ENCODE measurements around the gene PDE6B.

DNA sequence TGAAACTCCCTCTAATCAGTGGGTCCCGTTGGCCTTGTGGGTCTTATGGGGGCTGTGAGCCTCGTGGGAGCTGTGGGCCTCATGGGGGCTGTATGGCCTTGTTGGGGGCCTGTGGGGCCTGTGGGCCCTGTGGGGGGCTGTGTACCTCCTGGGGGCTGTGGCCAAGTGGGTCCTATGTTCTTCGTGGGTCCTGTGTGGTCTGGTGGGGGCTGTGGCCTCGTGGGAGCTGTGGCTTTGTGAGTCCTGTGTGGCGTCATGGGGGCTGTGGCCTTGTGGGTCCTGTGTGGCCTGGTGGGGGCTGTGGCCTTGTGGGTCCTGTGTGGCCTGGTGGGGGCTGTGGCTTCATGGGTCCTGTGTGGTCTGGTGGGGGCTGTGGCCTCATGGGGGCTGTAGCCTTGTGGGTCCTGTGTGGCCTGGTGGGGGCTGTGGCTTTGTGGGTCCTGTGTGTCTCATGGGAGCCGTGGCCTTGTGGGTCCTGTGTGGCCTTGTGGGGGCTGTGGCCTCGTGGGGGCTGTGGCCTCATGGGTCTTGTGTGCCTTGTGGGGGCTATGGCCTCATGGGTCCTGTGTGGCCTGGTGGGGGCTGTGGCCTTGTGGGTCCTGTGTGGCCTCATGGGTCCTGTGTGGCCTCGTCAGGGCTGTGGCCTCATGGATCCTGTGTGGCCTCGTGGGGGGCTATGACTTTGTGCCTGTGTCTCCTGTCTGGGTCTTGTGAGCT, 87.7 kb downstream of the PDE6B start:
- TF ChIP-seq, protein P1, sequence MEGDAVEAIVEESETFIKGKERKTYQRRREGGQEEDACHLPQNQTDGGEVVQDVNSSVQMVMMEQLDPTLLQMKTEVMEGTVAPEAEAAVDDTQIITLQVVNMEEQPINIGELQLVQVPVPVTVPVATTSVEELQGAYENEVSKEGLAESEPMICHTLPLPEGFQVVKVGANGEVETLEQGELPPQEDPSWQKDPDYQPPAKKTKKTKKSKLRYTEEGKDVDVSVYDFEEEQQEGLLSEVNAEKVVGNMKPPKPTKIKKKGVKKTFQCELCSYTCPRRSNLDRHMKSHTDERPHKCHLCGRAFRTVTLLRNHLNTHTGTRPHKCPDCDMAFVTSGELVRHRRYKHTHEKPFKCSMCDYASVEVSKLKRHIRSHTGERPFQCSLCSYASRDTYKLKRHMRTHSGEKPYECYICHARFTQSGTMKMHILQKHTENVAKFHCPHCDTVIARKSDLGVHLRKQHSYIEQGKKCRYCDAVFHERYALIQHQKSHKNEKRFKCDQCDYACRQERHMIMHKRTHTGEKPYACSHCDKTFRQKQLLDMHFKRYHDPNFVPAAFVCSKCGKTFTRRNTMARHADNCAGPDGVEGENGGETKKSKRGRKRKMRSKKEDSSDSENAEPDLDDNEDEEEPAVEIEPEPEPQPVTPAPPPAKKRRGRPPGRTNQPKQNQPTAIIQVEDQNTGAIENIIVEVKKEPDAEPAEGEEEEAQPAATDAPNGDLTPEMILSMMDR (IDR thresholded peaks at IDR 0.05; ENCODE audit: poor library complexity, severe bottlenecking) = no peak
- TF ChIP-seq EP300 (conservative IDR thresholded peaks at IDR 0.05; ENCODE audit: poor library complexity, severe bottlenecking) = no peak
